Measurements from ENCODE around the gene PTBP1.

Gene PTBP1

GRCh38 chr19:804419-805165, 7.3 kb downstream of the PTBP1 start:
- Histone ChIP-seq H3K4me1 (ENCODE audit: control insufficient read depth, insufficient read depth, low read depth, low read length) (peaks cover 45% of the 10 kb centered on the region), H3K23ac (ENCODE audit: low read length in 2 of 2) (no peak overlapping the region), H3K27ac (ENCODE audit: low read length, poor library complexity, severe bottlenecking) (no peak overlapping the region), H2BK5ac (ENCODE audit: low read depth, low read length, poor library complexity, severe bottlenecking) (no peak overlapping the region), H4K91ac (ENCODE audit: low read length) (no peak overlapping the region), H4K8ac (ENCODE audit: low read length) (no peak overlapping the region), H3K4me2 (ENCODE audit: low read length, poor library complexity, severe bottlenecking) (no peak overlapping the region), H3K4ac (ENCODE audit: low read depth in 1 of 2, low read length in 2 of 2) (no peak overlapping the region), H2BK15ac (ENCODE audit: low read depth, poor library complexity, severe bottlenecking) (no peak overlapping the region), H3K18ac (ENCODE audit: low read depth in 1 of 2, low read length in 2 of 2) (no peak overlapping the region), H3K9ac (ENCODE audit: low read length) (no peak overlapping the region), H3K27me3 (ENCODE audit: control insufficient read depth in 1 of 2, insufficient read depth in 1 of 2, low read length in 2 of 2) (no peaks in the 10 kb centered on the region), H3K4me3 (ENCODE audit: insufficient read depth in 1 of 2, low read depth in 1 of 2, low read length in 2 of 2) (no peak overlapping the region), H3K79me1 (replicated peaks; ENCODE audit: low read length, poor library complexity, severe bottlenecking) (no peaks in the 10 kb centered on the region), H2AFZ (ENCODE audit: low read depth, low read length) (no peak overlapping the region), H2BK12ac (ENCODE audit: low read length in 2 of 2) (no peak overlapping the region), H2AK5ac (ENCODE audit: low read length, severe bottlenecking) (no peak overlapping the region), H3K9me3 (ENCODE audit: control insufficient read depth, low read length) (no peaks in the 10 kb centered on the region), H3K36me3 (ENCODE audit: control insufficient read depth in 1 of 2, insufficient read depth in 2 of 2, low read depth in 1 of 2, low read length in 2 of 2) (peaks cover 67 to 96% of the 10 kb centered on the region in 2 experiments), H3K14ac (ENCODE audit: low read length in 2 of 2) (no peak overlapping the region), H2BK120ac (ENCODE audit: low read depth, low read length) (no peak overlapping the region)
- WGBS, result 96% methylated on average over 53 of the region's 53 CpGs
- no peak for DNase-seq

- no peak for DNase-seq
- H3K4me1 ChIP-seq (ENCODE audit: control insufficient read depth, insufficient read depth, low read depth, low read length), result peaks cover 43% of the 10 kb centered on the region
- no peak overlapping the region for H3K23ac ChIP-seq (ENCODE audit: low read length in 2 of 2)
- no peaks in the 10 kb centered on the region for H3K79me1 ChIP-seq (replicated peaks; ENCODE audit: low read length, poor library complexity, severe bottlenecking)
- no peak overlapping the region for H3K4ac ChIP-seq (ENCODE audit: low read depth in 1 of 2, low read length in 2 of 2)
- H3K27me3 ChIP-seq (ENCODE audit: control insufficient read depth in 1 of 2, insufficient read depth in 1 of 2, low read length in 2 of 2), result no peaks in the 10 kb centered on the region
- H2AFZ ChIP-seq (ENCODE audit: low read depth, low read length), result no peak overlapping the region
- no peak overlapping the region for H3K9ac ChIP-seq (ENCODE audit: low read length)
- no peak overlapping the region for H3K4me2 ChIP-seq (ENCODE audit: low read length, poor library complexity, severe bottlenecking)
- no peak overlapping the region for H2BK12ac ChIP-seq (ENCODE audit: low read length in 2 of 2)
- no peak overlapping the region for H2BK5ac ChIP-seq (ENCODE audit: low read depth, low read length, poor library complexity, severe bottlenecking)
- H2BK120ac ChIP-seq (ENCODE audit: low read depth, low read length), result no peak overlapping the region
- WGBS, result 95% methylated on average over 33 of the region's 33 CpGs
- no peaks in the 10 kb centered on the region for H3K9me3 ChIP-seq (ENCODE audit: control insufficient read depth, low read length)
- H3K27ac ChIP-seq (ENCODE audit: low read length, poor library complexity, severe bottlenecking), result no peak overlapping the region
- H2BK15ac ChIP-seq (ENCODE audit: low read depth, poor library complexity, severe bottlenecking), result no peak overlapping the region
- no peak overlapping the region for H3K18ac ChIP-seq (ENCODE audit: low read depth in 1 of 2, low read length in 2 of 2)
- H3K4me3 ChIP-seq (ENCODE audit: insufficient read depth in 1 of 2, low read depth in 1 of 2, low read length in 2 of 2), result no peak overlapping the region
- no peak overlapping the region for H4K8ac ChIP-seq (ENCODE audit: low read length)
- no peak overlapping the region for H4K91ac ChIP-seq (ENCODE audit: low read length)
- no peak overlapping the region for H2AK5ac ChIP-seq (ENCODE audit: low read length, severe bottlenecking)
- H3K36me3 ChIP-seq (ENCODE audit: control insufficient read depth in 1 of 2, insufficient read depth in 2 of 2, low read depth in 1 of 2, low read length in 2 of 2), result peaks cover 71 to 99% of the 10 kb centered on the region in 2 experiments
- H3K14ac ChIP-seq (ENCODE audit: low read length in 2 of 2), result no peak overlapping the region
Measured at GRCh38 chr19:805166-805551, 7.9 kb downstream of the PTBP1 start.

- Histone ChIP-seq H2BK120ac (ENCODE audit: low read depth, low read length) (no peak overlapping the region), H2AK5ac (ENCODE audit: low read length, severe bottlenecking) (no peak overlapping the region), H2AFZ (ENCODE audit: low read depth, low read length) (no peak overlapping the region), H3K18ac (ENCODE audit: low read depth in 1 of 2, low read length in 2 of 2) (no peak overlapping the region), H3K4ac (ENCODE audit: low read depth in 1 of 2, low read length in 2 of 2) (no peak overlapping the region), H3K14ac (ENCODE audit: low read length in 2 of 2) (no peak overlapping the region), H3K27ac (ENCODE audit: low read length, poor library complexity, severe bottlenecking) (no peak overlapping the region), H3K79me1 (replicated peaks; ENCODE audit: low read length, poor library complexity, severe bottlenecking) (no peaks in the 10 kb centered on the region), H3K27me3 (ENCODE audit: control insufficient read depth in 1 of 2, insufficient read depth in 1 of 2, low read length in 2 of 2) (no peaks in the 10 kb centered on the region), H4K91ac (ENCODE audit: low read length) (no peak overlapping the region), H4K8ac (ENCODE audit: low read length) (no peak overlapping the region), H3K4me2 (ENCODE audit: low read length, poor library complexity, severe bottlenecking) (no peak overlapping the region), H3K36me3 (ENCODE audit: control insufficient read depth in 1 of 2, insufficient read depth in 2 of 2, low read depth in 1 of 2, low read length in 2 of 2) (peaks cover 71 to 99% of the 10 kb centered on the region in 2 experiments), H3K9ac (ENCODE audit: low read length) (no peak overlapping the region), H3K4me3 (ENCODE audit: insufficient read depth in 1 of 2, low read depth in 1 of 2, low read length in 2 of 2) (no peak overlapping the region), H3K4me1 (ENCODE audit: control insufficient read depth, insufficient read depth, low read depth, low read length) (peaks cover 36% of the 10 kb centered on the region), H2BK12ac (ENCODE audit: low read length in 2 of 2) (no peak overlapping the region), H2BK5ac (ENCODE audit: low read depth, low read length, poor library complexity, severe bottlenecking) (no peak overlapping the region), H3K9me3 (ENCODE audit: control insufficient read depth, low read length) (no peaks in the 10 kb centered on the region), H3K23ac (ENCODE audit: low read length in 2 of 2) (no peak overlapping the region), H2BK15ac (ENCODE audit: low read depth, poor library complexity, severe bottlenecking) (no peak overlapping the region)
- no peak for DNase-seq
- WGBS, result 96% methylated on average over 87 of the region's 93 CpGs
Measured at GRCh38 chr19:805600-806550, 8.6 kb downstream of the PTBP1 start.

GRCh38 chr19:806815-807421, 9.7 kb downstream of the PTBP1 start:
- H3K27ac ChIP-seq (ENCODE audit: low read length, poor library complexity, severe bottlenecking), result no peak overlapping the region
- no peak overlapping the region for H3K18ac ChIP-seq (ENCODE audit: low read depth in 1 of 2, low read length in 2 of 2)
- no peak overlapping the region for H3K9ac ChIP-seq (ENCODE audit: low read length)
- H2BK120ac ChIP-seq (ENCODE audit: low read depth, low read length), result no peak overlapping the region
- H2BK12ac ChIP-seq (ENCODE audit: low read length in 2 of 2), result no peak overlapping the region
- H3K27me3 ChIP-seq (ENCODE audit: control insufficient read depth in 1 of 2, insufficient read depth in 1 of 2, low read length in 2 of 2), result no peaks in the 10 kb centered on the region
- peaks cover 26% of the 10 kb centered on the region for H3K4me1 ChIP-seq (ENCODE audit: control insufficient read depth, insufficient read depth, low read depth, low read length)
- WGBS, result 97% methylated on average over 34 of the region's 34 CpGs
- H3K9me3 ChIP-seq (ENCODE audit: control insufficient read depth, low read length), result no peaks in the 10 kb centered on the region
- no peak overlapping the region for H3K4me3 ChIP-seq (ENCODE audit: insufficient read depth in 1 of 2, low read depth in 1 of 2, low read length in 2 of 2)
- H3K4me2 ChIP-seq (ENCODE audit: low read length, poor library complexity, severe bottlenecking), result no peak overlapping the region
- no peak overlapping the region for H4K91ac ChIP-seq (ENCODE audit: low read length)
- no peak overlapping the region for H4K8ac ChIP-seq (ENCODE audit: low read length)
- no peak overlapping the region for H2AK5ac ChIP-seq (ENCODE audit: low read length, severe bottlenecking)
- no peak for DNase-seq
- H3K14ac ChIP-seq (ENCODE audit: low read length in 2 of 2), result no peak overlapping the region
- H2BK15ac ChIP-seq (ENCODE audit: low read depth, poor library complexity, severe bottlenecking), result no peak overlapping the region
- H3K23ac ChIP-seq (ENCODE audit: low read length in 2 of 2), result no peak overlapping the region
- no peak overlapping the region for H2BK5ac ChIP-seq (ENCODE audit: low read depth, low read length, poor library complexity, severe bottlenecking)
- no peak overlapping the region for H2AFZ ChIP-seq (ENCODE audit: low read depth, low read length)
- no peak overlapping the region for H3K4ac ChIP-seq (ENCODE audit: low read depth in 1 of 2, low read length in 2 of 2)
- H3K79me1 ChIP-seq (replicated peaks; ENCODE audit: low read length, poor library complexity, severe bottlenecking), result no peaks in the 10 kb centered on the region
- H3K36me3 ChIP-seq (ENCODE audit: control insufficient read depth in 1 of 2, insufficient read depth in 2 of 2, low read depth in 1 of 2, low read length in 2 of 2), result peaks cover 78 to 99% of the 10 kb centered on the region in 2 experiments

Data from mesenchymal stem cell (in vitro differentiated cells and primary cell).